Large intestine (tissue), 3 donors: ENCODE measurements around the gene AJM1. TPM values are rescaled to one million over a fixed set of nuclear protein-coding genes. Genes with fewer than 3 reads are reported as not detected.
A peak's percentile ranks its signal among the peaks of the same experiment; 100 is the strongest.
"Not testable (repeated sequence)": the region's sequence is repeated elsewhere in the genome, so short reads cannot be mapped to it uniquely, and the experiment has no call there.

Experiments
- DNase-seq, 2 donors: peaks; one replicate each; pipeline versions ENCODE4 v3.0.0 to v3.0.0-alpha.2; 2013
- H3K27ac ChIP-seq: one replicate; pipeline ENCODE4 v1.5.1; 2013; ENCODE audit warnings: low read length
- H3K27me3 ChIP-seq: 2 replicates; pipeline ENCODE4 v1.6.1; 2013; ENCODE audit warnings: low read length; ENCODE audit not compliant: control insufficient read depth, insufficient read depth
- H3K36me3 ChIP-seq: 2 replicates; pipeline ENCODE4 v1.6.1; 2013; ENCODE audit warnings: low read length; ENCODE audit not compliant: control insufficient read depth, insufficient read depth
- H3K4me1 ChIP-seq: one replicate; pipeline ENCODE4 v1.6.1; 2013; ENCODE audit warnings: low read length; ENCODE audit not compliant: control insufficient read depth, insufficient read depth
- H3K4me3 ChIP-seq: one replicate; pipeline ENCODE4 v1.5.1; 2013; ENCODE audit warnings: low read length
- H3K9me3 ChIP-seq: one replicate; pipeline ENCODE4 v1.6.1; 2013; ENCODE audit warnings: mild to moderate bottlenecking, low read depth, low read length, moderate library complexity; ENCODE audit not compliant: control insufficient read depth
- WGBS: methylation state at CpG from one replicate; pipeline ENCODE4 v1.1.5; 2013; ENCODE audit warnings: low lambda C conversion rate; ENCODE audit not compliant: insufficient coverage; 5-methylcytosine and 5-hydroxymethylcytosine counted together
- polyA plus RNA-seq: library from polyadenylated mRNA; unstranded; fragments of 120-200 nt; gene quantifications from one replicate; pipeline ENCODE4 v1.2.1, GENCODE V29; 2013

AJM1 gene
- polyA plus RNA-seq, 1 donor: 10.4 TPM

GRCh38 chr9:136832581-136832980 is 9.7 kb upstream of the AJM1 start:
- no CpG with 5 or more reads among the region's 9 CpGs for WGBS
- Histone ChIP-seq H3K4me3 (no peak overlapping the region), H3K4me1 (no peaks in the 10 kb centered on the region), H3K27me3 (no peaks in the 10 kb centered on the region), H3K9me3 (no peaks in the 10 kb centered on the region), H3K27ac (no peak overlapping the region), H3K36me3 (peaks cover 79% of the 10 kb centered on the region)
- no peak for DNase-seq

GRCh38 chr9:136833381-136834048 is 8.8 kb upstream of the AJM1 start:
- not testable (repeated sequence) for H3K4me1 ChIP-seq, H3K27ac ChIP-seq, H3K9me3 ChIP-seq, DNase-seq, H3K4me3 ChIP-seq, H3K27me3 ChIP-seq
- WGBS: no CpG with 5 or more reads among the region's 16 CpGs
- H3K36me3 ChIP-seq: peaks cover 78% of the 10 kb centered on the region

- WGBS: no CpG with 5 or more reads among the region's 36 CpGs
- no peak for DNase-seq
- no peaks in the 10 kb centered on the region for H3K9me3 ChIP-seq
- no peak overlapping the region for H3K27ac ChIP-seq
- H3K4me1 ChIP-seq: peaks cover 21% of the 10 kb centered on the region
- no peak overlapping the region for H3K4me3 ChIP-seq
- no peaks in the 10 kb centered on the region for H3K27me3 ChIP-seq
- peaks cover 77% of the 10 kb centered on the region for H3K36me3 ChIP-seq
These were observed 6.9 kb upstream of the AJM1 start for GRCh38 chr9:136835162-136835931.

- no CpG with 5 or more reads among the region's 21 CpGs for WGBS
- H3K4me1 ChIP-seq: peaks cover 29% of the 10 kb centered on the region
- no peaks in the 10 kb centered on the region for H3K27me3 ChIP-seq
- no peak overlapping the region for H3K27ac ChIP-seq
- H3K4me3 ChIP-seq: no peak overlapping the region
- no peak for DNase-seq
- peaks cover 68% of the 10 kb centered on the region for H3K36me3 ChIP-seq
- no peaks in the 10 kb centered on the region for H3K9me3 ChIP-seq
These were observed 6.1 kb upstream of the AJM1 start for GRCh38 chr9:136835932-136836904.

GRCh38 chr9:136837146-136837855 is 5.0 kb upstream of the AJM1 start:
- peaks cover 40% of the 10 kb centered on the region for H3K4me1 ChIP-seq
- no peak overlapping the region for H3K27ac ChIP-seq
- no peaks in the 10 kb centered on the region for H3K9me3 ChIP-seq
- DNase-seq: no peak
- H3K36me3 ChIP-seq: peaks cover 57% of the 10 kb centered on the region
- H3K27me3 ChIP-seq: no peaks in the 10 kb centered on the region
- no peak overlapping the region for H3K4me3 ChIP-seq
- WGBS: no CpG with 5 or more reads among the region's 27 CpGs

- Histone ChIP-seq H3K36me3 (peaks cover 52% of the 10 kb centered on the region), H3K4me1 (peaks cover 44% of the 10 kb centered on the region)
- WGBS: no CpG with 5 or more reads among the region's 15 CpGs
- H3K27me3 ChIP-seq, H3K4me3 ChIP-seq, H3K9me3 ChIP-seq, DNase-seq, H3K27ac ChIP-seq: not testable (repeated sequence)
These were observed 4.4 kb upstream of the AJM1 start for GRCh38 chr9:136837856-136838277.

- no peak overlapping the region for H3K27ac ChIP-seq
- H3K27me3 ChIP-seq: peaks cover 5% of the 10 kb centered on the region
- no peak for DNase-seq
- peaks cover 50% of the 10 kb centered on the region for H3K4me1 ChIP-seq
- H3K9me3 ChIP-seq: no peaks in the 10 kb centered on the region
- WGBS: no CpG with 5 or more reads among the region's 29 CpGs
- H3K36me3 ChIP-seq: peaks cover 49% of the 10 kb centered on the region
- H3K4me3 ChIP-seq: no peak overlapping the region
These were observed 3.7 kb upstream of the AJM1 start for GRCh38 chr9:136838314-136839228.

- H3K4me3 ChIP-seq: no peak overlapping the region
These were observed 2.8 kb upstream of the AJM1 start for GRCh38 chr9:136839229-136840139.

More at GRCh38 chr9:136839229-136840139, 2.8 kb upstream of the AJM1 start:
- H3K27me3 ChIP-seq: peaks cover 13% of the 10 kb centered on the region
- peaks cover 3% of the 10 kb centered on the region for H3K9me3 ChIP-seq
- peak in 1 of 2 donors; percentile 28 for DNase-seq
- WGBS: no CpG with 5 or more reads among the region's 36 CpGs
- H3K27ac ChIP-seq: peak overlapping the region; percentile 86
- peaks cover 44% of the 10 kb centered on the region for H3K36me3 ChIP-seq
- peaks cover 55% of the 10 kb centered on the region for H3K4me1 ChIP-seq
